Activated T-helper 17 cell treated with anti-CD3 and anti-CD28 coated beads, Interleukin-2, amount 50 U/mL, for 72 hours (primary cell): ENCODE measurements around the gene CFLAR. TPM values are rescaled to one million over a fixed set of nuclear protein-coding genes. Genes with fewer than 3 reads are reported as not detected.
"Not testable (repeated sequence)": the region's sequence is repeated elsewhere in the genome, so short reads cannot be mapped to it uniquely, and the experiment has no call there.

Experiments used
- ATAC-seq: fragments of 150-1000 bp; cut with Tn5 transposase; replicated peaks from 2 replicates; pipeline ENCODE4 v1.10.0; 2021; ENCODE audit warnings: mild to moderate bottlenecking, moderate library complexity
- H3K27ac Mint-ChIP-seq: one replicate; pipeline ENCODE4 v1.8.0; 2022; ENCODE audit warnings: mixed read lengths
- H3K27me3 Mint-ChIP-seq: one replicate; pipeline ENCODE4 v1.8.0; 2022; ENCODE audit warnings: mixed read lengths
- H3K36me3 Mint-ChIP-seq: one replicate; pipeline ENCODE4 v1.8.0; 2022; ENCODE audit warnings: low read depth, mild to moderate bottlenecking, mixed read lengths
- H3K4me1 Mint-ChIP-seq: one replicate; pipeline ENCODE4 v1.8.0; 2022; ENCODE audit warnings: mixed read lengths
- H3K4me3 Mint-ChIP-seq: one replicate; pipeline ENCODE4 v1.8.0; 2022; ENCODE audit warnings: mild to moderate bottlenecking, mixed read lengths
- H3K9me3 Mint-ChIP-seq: one replicate; pipeline ENCODE4 v1.8.0; 2022; ENCODE audit warnings: mixed read lengths
- total RNA-seq, 2 donors: library from RNA; stranded (reverse); gene quantifications; one replicate each; pipeline ENCODE4 v1.2.3, GENCODE V29; 2022

CFLAR gene
- total RNA-seq, 2 donors from 2014 or later: 224 to 559 TPM

DNA sequence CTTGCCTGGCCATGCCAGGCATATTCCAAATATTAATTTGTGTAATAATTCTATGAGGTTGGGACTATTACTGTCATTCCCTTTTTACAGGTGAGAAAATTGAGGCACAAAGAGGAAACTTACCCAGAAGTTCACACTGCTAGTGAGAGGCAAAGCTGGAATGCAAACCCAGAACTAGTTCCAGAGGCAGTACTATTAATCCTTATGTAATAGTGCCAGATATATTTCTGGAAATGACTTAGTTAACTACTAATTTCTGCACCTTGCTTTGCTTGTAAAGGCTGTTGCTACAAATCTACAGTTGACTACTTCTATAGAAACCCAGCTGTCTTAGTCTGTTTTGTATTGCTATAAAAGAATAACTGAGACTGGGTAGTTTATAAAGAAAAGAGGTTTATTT lies 5.3 kb upstream of the CFLAR start:
- Mint-ChIP-seq H3K27ac (no peak overlapping the region), H3K27me3 (no peaks in the 10 kb centered on the region), H3K4me3 (no peak overlapping the region), H3K36me3 (peaks cover 8% of the 10 kb centered on the region), H3K9me3 (peaks cover 3% of the 10 kb centered on the region), H3K4me1 (peaks cover 13% of the 10 kb centered on the region)
- no peak for ATAC-seq

- Mint-ChIP-seq H3K27me3 (no peaks in the 10 kb centered on the region), H3K27ac (no peak overlapping the region)
- no peak for ATAC-seq
These were observed 4.9 kb upstream of the CFLAR start for GRCh38 chr2:201111096-201111495.

GRCh38 chr2:201114350-201114749 lies 1.6 kb upstream of the CFLAR start:
- H3K36me3 Mint-ChIP-seq: peaks cover 40% of the 10 kb centered on the region
- H3K4me1 Mint-ChIP-seq: peaks cover 8% of the 10 kb centered on the region
- H3K4me3 Mint-ChIP-seq: peak overlapping the region; percentile 88
- ATAC-seq: no peak
- no peaks in the 10 kb centered on the region for H3K27me3 Mint-ChIP-seq
- peak overlapping the region; percentile 93 for H3K27ac Mint-ChIP-seq
- H3K9me3 Mint-ChIP-seq: no peaks in the 10 kb centered on the region

More at GRCh38 chr2:201111096-201111495, 4.9 kb upstream of the CFLAR start:
- Mint-ChIP-seq H3K4me3 (no peak overlapping the region), H3K9me3 (peaks cover 3% of the 10 kb centered on the region), H3K4me1 (peaks cover 13% of the 10 kb centered on the region), H3K36me3 (peaks cover 12% of the 10 kb centered on the region)

- H3K36me3 Mint-ChIP-seq: peaks cover 45% of the 10 kb centered on the region
- H3K27ac Mint-ChIP-seq: peak overlapping the region; percentile 93
- no peaks in the 10 kb centered on the region for H3K27me3 Mint-ChIP-seq
- H3K4me3 Mint-ChIP-seq: peak overlapping the region; percentile 88
- no peak for ATAC-seq
- no peaks in the 10 kb centered on the region for H3K9me3 Mint-ChIP-seq
- H3K4me1 Mint-ChIP-seq: peaks cover 8% of the 10 kb centered on the region
These were observed 1.1 kb upstream of the CFLAR start for GRCh38 chr2:201114846-201115245.

DNA sequence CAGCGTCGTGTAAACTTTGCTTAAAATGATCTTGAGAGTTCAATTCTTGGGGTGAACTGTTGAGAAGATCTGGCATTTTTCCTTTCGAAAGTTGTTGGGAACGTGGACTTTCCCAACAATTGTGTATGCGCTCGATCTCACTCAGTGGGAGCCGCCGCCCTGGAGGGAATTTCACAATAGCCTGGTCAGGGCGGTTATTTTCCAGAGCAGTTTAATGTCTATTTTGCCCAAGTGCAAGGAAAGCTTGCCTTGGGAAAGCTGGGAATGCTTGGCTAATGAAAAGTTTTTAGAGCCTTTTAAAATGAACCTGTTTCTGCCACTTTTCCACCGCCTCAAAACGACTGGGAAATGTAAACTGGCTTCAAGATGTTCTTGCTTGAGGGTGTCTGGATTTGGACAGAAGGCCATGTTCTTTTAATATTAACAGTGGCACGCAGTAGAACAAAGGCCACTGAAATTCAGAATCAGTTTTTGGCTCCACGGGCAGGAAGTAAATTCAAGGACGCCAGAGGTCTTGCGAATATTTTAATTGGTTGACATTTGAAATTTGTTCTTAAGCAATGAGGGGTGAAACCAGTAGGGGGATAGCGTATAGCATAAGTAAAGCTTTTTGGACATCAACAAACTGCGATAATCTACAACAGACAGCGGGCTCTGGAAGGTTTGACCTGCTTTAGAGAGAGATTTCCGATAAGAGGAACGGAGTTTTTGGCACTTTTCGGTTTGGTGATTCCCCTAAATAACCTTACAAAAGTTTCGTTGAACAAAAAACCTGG lies 1.2 kb downstream of the CFLAR start:
- H3K27ac Mint-ChIP-seq: peak overlapping the region; percentile 93
- H3K27me3 Mint-ChIP-seq: no peaks in the 10 kb centered on the region
- H3K4me1 Mint-ChIP-seq: peaks cover 8% of the 10 kb centered on the region
- peaks cover 68% of the 10 kb centered on the region for H3K36me3 Mint-ChIP-seq
- H3K9me3 Mint-ChIP-seq: no peaks in the 10 kb centered on the region
- ATAC-seq: peak; percentile 42
- H3K4me3 Mint-ChIP-seq: peak overlapping the region; percentile 88

DNA sequence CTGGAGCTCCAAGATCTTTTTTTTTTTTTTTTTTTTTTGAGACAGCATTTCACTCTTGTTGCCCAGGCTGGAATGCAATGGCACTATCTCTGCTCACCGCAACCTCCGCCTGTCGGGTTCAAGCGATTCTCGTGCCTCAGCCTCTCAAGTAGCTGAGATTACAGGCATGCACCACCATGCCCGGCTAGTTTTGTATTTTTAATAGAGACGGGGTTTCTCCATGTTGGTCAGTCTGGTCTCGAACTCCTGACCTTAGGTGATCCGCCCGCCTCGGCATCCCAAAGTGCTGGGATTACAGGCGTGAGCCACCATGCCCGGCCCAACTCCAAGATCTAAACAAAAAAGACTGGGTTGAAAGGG lies 1.8 kb downstream of the CFLAR start:
- Mint-ChIP-seq H3K36me3 (peaks cover 74% of the 10 kb centered on the region), H3K4me1 (peaks cover 14% of the 10 kb centered on the region), H3K27ac (peak overlapping the region; percentile 93), H3K4me3 (peak overlapping the region; percentile 88)
- H3K27me3 Mint-ChIP-seq, H3K9me3 Mint-ChIP-seq: not testable (repeated sequence)
- peak; percentile 1 for ATAC-seq

GRCh38 chr2:201118121-201118960 lies 2.4 kb downstream of the CFLAR start:
- H3K27ac Mint-ChIP-seq: peak overlapping the region; percentile 93
- H3K4me3 Mint-ChIP-seq: peak overlapping the region; percentile 88
- H3K27me3 Mint-ChIP-seq: no peaks in the 10 kb centered on the region
- H3K36me3 Mint-ChIP-seq: peaks cover 80% of the 10 kb centered on the region
- ATAC-seq: peak; percentile 38
- H3K9me3 Mint-ChIP-seq: no peaks in the 10 kb centered on the region
- peaks cover 14% of the 10 kb centered on the region for H3K4me1 Mint-ChIP-seq

GRCh38 chr2:201118961-201119854 lies 3.2 kb downstream of the CFLAR start:
- no peak for ATAC-seq
- peaks cover 20% of the 10 kb centered on the region for H3K4me1 Mint-ChIP-seq
- peak overlapping the region; percentile 88 for H3K4me3 Mint-ChIP-seq
- peaks cover 89% of the 10 kb centered on the region for H3K36me3 Mint-ChIP-seq
- peak overlapping the region; percentile 93 for H3K27ac Mint-ChIP-seq
- H3K9me3 Mint-ChIP-seq: no peaks in the 10 kb centered on the region
- no peaks in the 10 kb centered on the region for H3K27me3 Mint-ChIP-seq

- peak; percentile 16 for ATAC-seq
These were observed 6.3 kb downstream of the CFLAR start for GRCh38 chr2:201122276-201122675.

DNA sequence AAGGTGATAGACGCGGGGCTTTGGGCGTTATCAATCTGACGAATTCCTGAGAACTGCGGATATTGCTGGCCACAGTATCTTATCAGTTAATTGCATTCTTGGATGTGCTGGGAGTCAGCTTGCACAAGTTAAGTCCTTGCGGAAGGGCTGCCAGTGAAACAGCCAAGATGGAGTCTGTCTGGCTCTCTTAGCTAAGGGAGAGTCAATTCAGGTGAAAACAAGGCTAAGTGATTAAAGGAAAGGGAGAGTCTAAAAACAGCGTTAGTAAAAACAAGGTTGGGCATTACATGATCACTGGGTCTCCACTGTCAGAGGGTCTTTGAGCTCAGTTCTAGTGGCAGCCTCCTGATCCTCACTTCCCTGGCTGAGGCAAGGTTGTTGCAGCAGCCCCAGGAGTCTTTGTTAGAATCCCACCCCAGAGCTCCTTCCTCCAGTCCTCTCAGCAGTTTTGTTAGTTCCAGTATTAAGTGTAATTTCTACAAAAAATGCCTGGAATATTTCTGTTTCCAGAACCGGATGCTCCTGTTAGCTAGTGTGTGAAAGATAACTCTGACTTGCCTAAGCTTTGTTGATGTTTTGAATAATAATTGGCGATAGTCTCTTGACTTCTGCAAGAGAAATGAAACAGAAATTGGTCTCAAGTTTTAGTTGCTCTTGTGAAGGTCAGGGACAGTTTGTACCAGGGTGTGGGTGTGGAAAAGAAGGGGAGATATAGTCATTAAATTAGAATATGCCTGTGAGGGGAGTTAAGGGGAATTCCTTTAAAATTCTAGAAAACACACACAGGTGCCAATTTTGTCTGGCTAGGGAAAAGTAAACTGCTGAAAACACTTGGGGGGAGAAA lies 10.6 kb downstream of the CFLAR start:
- peaks cover 41% of the 10 kb centered on the region for H3K4me1 Mint-ChIP-seq
- H3K36me3 Mint-ChIP-seq: peaks cover 93% of the 10 kb centered on the region
- no peaks in the 10 kb centered on the region for H3K27me3 Mint-ChIP-seq
- H3K27ac Mint-ChIP-seq: peak overlapping the region; percentile 93
- peak overlapping the region; percentile 88 for H3K4me3 Mint-ChIP-seq
- H3K9me3 Mint-ChIP-seq: no peaks in the 10 kb centered on the region
- ATAC-seq: peak; percentile 11

More at GRCh38 chr2:201122276-201122675, 6.3 kb downstream of the CFLAR start:
- peak overlapping the region; percentile 88 for H3K4me3 Mint-ChIP-seq
- no peaks in the 10 kb centered on the region for H3K9me3 Mint-ChIP-seq
- no peaks in the 10 kb centered on the region for H3K27me3 Mint-ChIP-seq
- H3K4me1 Mint-ChIP-seq: peaks cover 33% of the 10 kb centered on the region
- H3K36me3 Mint-ChIP-seq: peaks cover 97% of the 10 kb centered on the region
- peak overlapping the region; percentile 93 for H3K27ac Mint-ChIP-seq

GRCh38 chr2:201127152-201127511 lies 11.2 kb downstream of the CFLAR start:
- Mint-ChIP-seq H3K4me1 (peaks cover 41% of the 10 kb centered on the region), H3K9me3 (no peaks in the 10 kb centered on the region), H3K36me3 (peaks cover 93% of the 10 kb centered on the region), H3K27ac (peak overlapping the region; percentile 93), H3K4me3 (peak overlapping the region; percentile 88), H3K27me3 (no peaks in the 10 kb centered on the region)
- no peak for ATAC-seq

DNA sequence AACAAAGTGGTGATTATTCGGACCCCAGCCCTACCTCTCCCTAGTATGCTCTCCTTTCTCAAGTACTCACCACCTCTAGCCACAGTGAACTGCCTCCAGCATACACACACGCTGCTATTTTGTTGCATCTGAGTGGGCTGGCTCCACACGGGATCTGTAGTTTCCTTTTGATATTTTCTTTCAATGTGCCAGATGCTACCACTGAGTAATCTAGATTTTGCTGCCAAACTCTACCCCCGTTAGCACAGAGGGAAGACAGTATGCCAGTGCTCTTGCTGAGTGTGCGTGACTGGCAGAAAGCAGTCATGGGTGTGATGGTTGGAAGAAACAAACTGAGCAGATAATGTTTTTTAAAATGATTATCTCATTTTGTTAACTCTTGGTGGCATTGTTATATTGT lies 11.6 kb downstream of the CFLAR start:
- peak; percentile 40 for ATAC-seq
- Mint-ChIP-seq H3K27me3 (no peaks in the 10 kb centered on the region), H3K4me3 (peak overlapping the region; percentile 88), H3K27ac (peak overlapping the region; percentile 93), H3K36me3 (peaks cover 93% of the 10 kb centered on the region), H3K4me1 (peaks cover 38% of the 10 kb centered on the region), H3K9me3 (no peaks in the 10 kb centered on the region)

DNA sequence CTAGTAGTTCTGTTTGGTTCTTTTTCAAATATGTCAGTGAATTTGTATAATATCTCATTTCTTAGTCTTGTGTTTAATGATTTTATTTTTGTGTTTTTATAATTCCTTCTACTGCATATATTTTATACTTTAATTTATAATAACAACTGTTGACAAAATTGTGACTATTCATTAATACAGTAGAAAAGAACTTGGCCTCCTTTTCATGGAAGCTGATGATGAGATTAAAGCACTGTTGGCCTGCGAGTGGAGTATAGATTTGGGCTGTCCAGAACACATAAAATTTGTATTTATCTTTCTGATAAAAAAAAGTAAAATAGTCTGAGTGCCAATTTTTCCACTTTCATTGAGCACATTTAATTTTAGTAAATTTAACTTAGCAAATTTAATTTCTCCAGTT lies 12.1 kb downstream of the CFLAR start:
- no peak for ATAC-seq
- H3K4me1 Mint-ChIP-seq: peaks cover 41% of the 10 kb centered on the region
- H3K27me3 Mint-ChIP-seq: no peaks in the 10 kb centered on the region
- peaks cover 93% of the 10 kb centered on the region for H3K36me3 Mint-ChIP-seq
- no peaks in the 10 kb centered on the region for H3K9me3 Mint-ChIP-seq
- H3K27ac Mint-ChIP-seq: peak overlapping the region; percentile 93
- H3K4me3 Mint-ChIP-seq: peak overlapping the region; percentile 88
